Measurements from ENCODE around the gene GPC5.

The GPC5 gene

GRCh38 chr13:91554101-91554500 is 155.7 kb downstream of the GPC5 start:
- TF ChIP-seq EGR1 (IDR thresholded peaks at IDR 0.05) (no peak), RAD21 (IDR thresholded peaks at IDR 0.05; ENCODE audit: low read depth) (no peak), TCF12 (IDR thresholded peaks at IDR 0.05; ENCODE audit: low read depth) (no peak), REST (IDR thresholded peaks at IDR 0.05; ENCODE audit: low read depth) (no peak), MAX (IDR thresholded peaks at IDR 0.05) (no peak), NFIC (IDR thresholded peaks at IDR 0.05) (no peak), YY1 (IDR thresholded peaks at IDR 0.05; ENCODE audit: low read depth) (no peak), TEAD4 (IDR thresholded peaks at IDR 0.05) (no peak), TAF1 (IDR thresholded peaks at IDR 0.05; ENCODE audit: low read depth) (no peak)

DNA sequence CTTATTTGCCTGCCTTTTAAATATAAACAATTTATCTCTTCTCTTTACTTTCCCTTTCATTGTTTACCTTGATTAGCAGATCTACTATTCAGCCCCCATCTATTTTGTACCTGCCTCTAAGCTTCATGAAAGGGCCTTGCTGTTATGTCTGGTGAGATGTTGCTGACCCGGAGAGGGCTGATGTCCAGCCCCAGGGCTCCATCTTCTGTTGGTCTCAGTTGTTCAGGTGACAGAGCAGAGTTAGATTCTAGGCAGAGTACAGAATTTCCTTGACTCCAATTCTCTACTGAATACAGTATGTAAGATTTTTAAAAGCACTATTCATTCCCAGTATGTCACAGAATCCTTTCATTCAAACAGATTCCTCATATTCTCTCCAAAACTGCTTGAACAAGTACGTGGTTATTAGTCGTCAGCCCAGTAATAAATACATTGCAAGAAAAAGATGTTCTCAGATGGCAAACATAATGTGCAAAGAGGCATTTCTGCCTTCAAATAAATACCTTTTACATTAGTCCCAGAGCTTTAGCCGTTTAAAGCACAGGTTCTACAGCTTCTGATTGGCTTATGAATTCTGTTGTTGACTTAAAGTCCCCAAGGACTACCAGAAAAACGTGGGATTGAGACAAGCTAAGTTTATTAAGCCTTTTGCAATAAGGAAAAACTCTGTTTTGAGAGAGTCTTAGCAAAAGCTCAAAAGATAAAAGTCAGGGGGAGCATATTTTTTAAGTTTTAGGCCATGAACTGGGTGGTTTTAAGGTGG is 159.1 kb downstream of the GPC5 start:
- no peak for TF ChIP-seq YY1 (IDR thresholded peaks at IDR 0.05; ENCODE audit: low read depth)
- no peak for TF ChIP-seq EP300 (IDR thresholded peaks at IDR 0.05; ENCODE audit: borderline replicate concordance)
- no peak for TF ChIP-seq TCF12 (IDR thresholded peaks at IDR 0.05; ENCODE audit: low read depth)
- no peak for TF ChIP-seq CREB1 (IDR thresholded peaks at IDR 0.05; ENCODE audit: low read depth)
- no peak for TF ChIP-seq ZBTB7A (IDR thresholded peaks at IDR 0.05; ENCODE audit: low read depth)
- no peak for TF ChIP-seq USF1 (IDR thresholded peaks at IDR 0.05)
- TF ChIP-seq TEAD4 (IDR thresholded peaks at IDR 0.05): no peak
- TF ChIP-seq NFIC (IDR thresholded peaks at IDR 0.05): no peak

DNA sequence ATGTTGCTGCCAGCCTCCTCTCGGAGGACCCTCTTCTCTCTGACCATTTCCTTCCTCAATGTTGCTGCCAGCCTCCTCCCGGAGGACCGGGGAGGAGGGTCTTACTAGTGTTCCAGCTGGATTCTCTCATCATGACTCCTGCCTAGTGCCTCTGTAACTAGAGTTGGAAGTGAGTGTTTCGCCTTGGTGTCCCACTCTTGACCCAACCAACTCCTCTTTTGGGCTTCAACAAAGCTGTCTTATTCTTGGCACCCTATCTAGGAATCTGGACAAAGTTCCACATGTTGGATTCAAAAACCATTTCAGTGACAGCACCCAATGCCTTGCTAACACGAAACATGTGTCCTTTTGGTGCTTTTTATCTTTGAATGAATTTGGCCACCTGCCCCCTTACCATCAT is 165.4 kb downstream of the GPC5 start:
- TF ChIP-seq REST (IDR thresholded peaks at IDR 0.05; ENCODE audit: low read depth) (no peak), CEBPB (IDR thresholded peaks at IDR 0.05) (no peak), CREB1 (IDR thresholded peaks at IDR 0.05; ENCODE audit: low read depth) (no peak), TAF1 (IDR thresholded peaks at IDR 0.05; ENCODE audit: low read depth) (no peak), FOXM1 (IDR thresholded peaks at IDR 0.05; ENCODE audit: borderline replicate concordance, low read depth) (no peak), EGR1 (IDR thresholded peaks at IDR 0.05) (no peak), ZBTB7A (IDR thresholded peaks at IDR 0.05; ENCODE audit: low read depth) (no peak), EP300 (IDR thresholded peaks at IDR 0.05; ENCODE audit: borderline replicate concordance) (no peak), USF1 (IDR thresholded peaks at IDR 0.05) (no peak), TEAD4 (IDR thresholded peaks at IDR 0.05) (no peak), RAD21 (IDR thresholded peaks at IDR 0.05; ENCODE audit: low read depth) (no peak), YY1 (IDR thresholded peaks at IDR 0.05; ENCODE audit: low read depth) (no peak), MAX (IDR thresholded peaks at IDR 0.05) (no peak), TCF12 (IDR thresholded peaks at IDR 0.05; ENCODE audit: low read depth) (no peak), NFIC (IDR thresholded peaks at IDR 0.05) (no peak)

- TF ChIP-seq FOXM1 (IDR thresholded peaks at IDR 0.05; ENCODE audit: borderline replicate concordance, low read depth) (no peak), RAD21 (IDR thresholded peaks at IDR 0.05; ENCODE audit: low read depth) (no peak), EP300 (IDR thresholded peaks at IDR 0.05; ENCODE audit: borderline replicate concordance) (no peak), REST (IDR thresholded peaks at IDR 0.05; ENCODE audit: low read depth) (no peak), CEBPB (IDR thresholded peaks at IDR 0.05) (no peak), YY1 (IDR thresholded peaks at IDR 0.05; ENCODE audit: low read depth) (no peak), NFIC (IDR thresholded peaks at IDR 0.05) (no peak), USF1 (IDR thresholded peaks at IDR 0.05) (no peak), MAX (IDR thresholded peaks at IDR 0.05) (no peak), TAF1 (IDR thresholded peaks at IDR 0.05; ENCODE audit: low read depth) (no peak)
These were observed 166.0 kb downstream of the GPC5 start for GRCh38 chr13:91564396-91564795.
